Hepatic stellate cell (primary cell): ENCODE results near the gene LSM12.
"Not testable (repeated sequence)": the region's sequence is repeated elsewhere in the genome, so short reads cannot be mapped to it uniquely, and the experiment has no call there.

ENCODE experiments used
- DNase-seq: peaks from one replicate; pipeline ENCODE4 v3.0.0; 2011; ENCODE audit warnings: low spot score

Gene LSM12

GRCh38 chr17:44066204-44066930 lies at the start of gene LSM12:
Gene LSM12 (minus strand): TSS chr17:44066671. CDS start chr17:44066587, 84 bp downstream.
- peak; percentile 92 for DNase-seq

DNA sequence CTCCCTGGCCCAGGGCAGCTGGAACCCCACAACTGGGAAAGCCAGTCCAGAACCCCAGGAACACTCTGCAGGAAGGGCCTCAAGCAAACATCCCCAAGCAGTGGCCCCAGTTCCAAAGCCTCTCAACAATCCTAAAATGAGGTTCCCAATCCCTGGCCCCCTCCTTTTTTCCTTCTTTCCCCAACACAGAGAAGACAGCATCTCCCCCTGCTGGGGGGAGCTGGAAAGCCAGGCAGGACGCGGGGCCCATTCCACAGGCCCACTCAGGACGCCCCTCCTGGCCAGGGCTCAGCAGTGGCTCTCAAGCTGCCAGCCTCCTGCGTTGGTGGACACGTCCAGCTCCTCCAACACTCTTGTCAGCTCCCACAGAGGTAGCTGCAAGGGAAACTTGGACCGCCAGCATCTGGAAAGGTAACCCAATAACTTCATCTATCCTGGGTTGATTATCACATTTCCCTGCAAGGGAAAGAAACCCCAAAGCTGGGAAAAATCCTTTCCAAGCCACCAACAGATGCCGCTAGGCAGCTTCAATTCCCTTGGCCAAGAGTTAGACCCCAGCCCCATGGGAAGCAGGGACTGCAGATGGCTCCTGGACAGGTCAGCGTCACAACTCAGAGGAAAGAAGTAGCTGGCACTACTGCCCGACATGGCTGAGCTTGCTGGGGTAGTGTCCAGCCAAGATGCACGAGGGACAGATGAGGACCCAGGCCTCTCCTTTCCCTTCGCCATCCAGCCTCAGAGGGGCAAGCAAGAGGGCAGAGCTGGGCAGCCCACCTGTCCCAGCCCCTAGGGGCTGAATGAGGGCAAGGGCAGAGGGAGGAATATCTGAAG lies 49.3 kb upstream of the LSM12 start:
- DNase-seq: peak; percentile 73

- no peak for DNase-seq
These were observed 47.7 kb upstream of the LSM12 start for GRCh38 chr17:44113868-44114840.

DNA sequence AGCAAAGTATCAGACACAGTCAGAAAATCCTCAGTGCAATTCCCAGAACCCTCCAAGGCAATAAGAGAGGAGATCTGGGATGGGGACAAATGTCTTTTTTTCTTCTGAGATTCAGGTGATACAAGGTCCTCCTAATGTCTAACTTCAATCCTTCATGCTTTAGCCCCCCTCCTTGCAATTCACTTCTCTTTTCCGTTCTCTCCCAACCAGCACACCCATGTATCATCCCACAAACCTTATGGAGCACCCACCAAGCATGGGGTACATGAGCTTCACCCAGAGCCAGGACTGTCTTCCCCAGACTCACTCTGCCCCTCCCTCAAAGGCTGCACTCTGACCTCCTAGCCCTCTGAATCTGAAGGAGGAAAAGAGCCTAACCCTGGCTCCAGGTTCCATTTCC lies 46.9 kb upstream of the LSM12 start:
- no peak for DNase-seq

DNA sequence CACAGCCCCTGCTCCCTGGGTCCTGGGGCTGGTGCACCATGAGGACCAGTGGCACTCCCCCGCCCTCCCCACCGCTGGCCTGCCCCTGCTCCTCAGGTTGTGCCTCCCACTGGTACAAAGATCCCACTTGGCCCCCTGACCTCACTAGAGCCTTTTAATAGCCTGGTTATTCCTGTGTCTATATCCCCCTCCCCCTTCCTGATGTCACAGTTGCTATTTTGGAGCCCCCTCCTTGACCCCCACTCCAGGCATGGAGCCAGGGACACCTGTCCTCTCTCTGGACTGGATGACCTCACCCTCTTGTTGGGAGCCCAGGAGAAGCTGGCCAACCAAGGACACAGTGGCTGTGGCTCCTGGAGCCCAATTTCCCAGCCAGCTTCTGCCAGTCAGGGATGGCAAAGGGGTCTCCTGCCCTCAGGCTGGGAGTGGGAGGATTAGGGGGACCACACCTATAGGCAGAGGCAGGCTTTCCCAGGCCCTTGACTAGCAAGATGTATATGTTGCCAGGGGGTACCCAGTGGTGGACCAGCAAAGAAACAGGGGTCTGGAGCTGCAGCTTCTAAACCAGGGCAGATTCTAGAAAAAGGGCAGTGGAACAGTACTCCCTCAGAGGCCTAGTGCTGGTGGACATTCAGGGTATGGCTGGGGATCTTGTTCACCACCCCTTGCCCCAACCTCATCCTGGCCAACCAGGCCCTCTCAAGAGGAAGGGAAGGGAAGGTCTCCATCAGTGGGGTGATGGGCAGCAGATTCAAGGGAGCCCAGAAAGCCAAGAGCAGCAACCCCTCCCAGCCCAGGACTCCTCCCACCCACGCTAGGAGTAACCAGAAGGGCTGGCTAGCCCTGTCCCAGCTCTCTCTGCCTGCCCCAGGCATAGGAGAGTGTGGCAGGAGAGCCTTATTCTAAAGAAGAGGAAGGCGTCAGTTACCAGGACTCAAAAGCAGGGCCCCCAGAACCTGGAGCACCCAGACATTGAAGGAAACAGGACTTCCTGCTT lies 46.1 kb upstream of the LSM12 start:
- DNase-seq: no peak

GRCh38 chr17:44111777-44112176 lies 45.3 kb upstream of the LSM12 start:
- DNase-seq: no peak

DNA sequence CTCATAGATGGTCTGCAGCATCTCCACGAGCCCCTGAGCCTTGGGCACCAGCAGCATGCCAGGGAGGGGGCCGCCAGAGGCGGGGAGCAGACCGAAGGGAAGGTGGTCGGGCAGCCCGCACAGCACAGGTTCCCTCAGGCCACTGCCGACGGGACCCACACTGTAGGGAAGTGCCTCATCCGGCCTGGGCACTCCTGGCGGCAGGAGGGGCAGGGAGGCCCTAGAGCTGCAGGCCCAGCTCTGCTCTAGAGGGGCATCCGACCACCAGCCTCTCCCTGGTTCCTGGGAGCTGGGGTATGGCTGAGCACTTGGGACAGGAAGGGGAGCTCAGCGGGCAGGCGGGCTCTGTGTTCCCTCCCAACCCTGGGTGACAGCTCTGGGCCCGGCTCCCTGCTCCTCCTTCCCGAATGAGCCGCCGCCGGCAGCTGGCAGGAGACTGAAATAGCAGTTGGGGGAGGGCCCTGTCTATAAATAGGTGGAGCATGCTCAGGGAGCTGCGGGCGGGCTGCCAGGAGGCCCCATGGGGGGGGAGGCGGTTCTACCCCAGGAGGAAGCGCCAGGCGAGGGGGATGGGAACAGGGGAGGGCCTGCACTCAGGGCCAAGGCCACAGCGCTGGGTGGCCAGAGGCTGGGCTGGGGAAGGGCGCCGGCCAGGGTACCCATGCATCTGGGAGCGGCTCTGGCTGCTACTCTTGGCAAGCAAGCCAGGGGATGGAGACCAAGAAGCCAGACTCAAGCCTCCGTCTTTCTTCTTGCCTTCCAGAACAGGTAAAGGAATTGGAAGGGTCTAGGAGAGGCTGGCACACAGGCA lies 44.6 kb upstream of the LSM12 start:
- peak; percentile 95 for DNase-seq

DNA sequence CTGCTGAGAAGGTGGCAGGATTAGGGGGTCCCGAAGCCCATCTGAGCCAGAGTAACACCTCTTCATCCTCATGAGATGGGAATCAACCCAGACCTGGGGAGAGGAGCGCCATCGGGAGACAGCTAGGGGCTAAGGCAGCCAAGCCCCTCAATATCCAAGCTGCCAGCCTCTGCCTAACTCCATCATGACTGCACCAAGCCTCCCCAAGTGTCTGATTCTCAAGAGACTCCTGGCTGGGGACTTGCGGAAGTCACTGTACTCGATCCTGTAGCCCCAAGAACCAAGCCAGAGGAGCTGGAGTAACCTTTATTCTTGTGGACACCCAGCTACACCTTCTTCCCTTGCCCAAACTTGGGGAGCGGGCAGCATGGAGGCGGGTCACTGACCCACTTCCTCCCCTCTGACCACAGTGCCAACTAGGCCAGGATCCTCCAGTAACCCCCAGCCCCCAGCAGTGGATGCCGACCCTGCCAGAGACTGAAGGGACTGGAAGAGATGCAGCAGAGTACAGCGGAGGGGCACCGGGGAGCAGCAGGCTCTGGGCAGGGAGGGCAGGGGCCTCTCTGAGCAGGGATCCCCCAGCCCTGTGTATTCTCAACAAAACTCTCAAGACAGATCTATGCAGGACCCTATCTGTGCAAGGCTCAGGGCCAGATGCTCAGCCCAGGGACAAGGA lies 43.7 kb upstream of the LSM12 start:
- DNase-seq: no peak

GRCh38 chr17:44109312-44109630 lies 42.8 kb upstream of the LSM12 start:
- no peak for DNase-seq

GRCh38 chr17:44108440-44109311 lies 42.2 kb upstream of the LSM12 start:
- peak; percentile 98 for DNase-seq

GRCh38 chr17:44106801-44107200 lies 40.3 kb upstream of the LSM12 start:
- no peak for DNase-seq

DNA sequence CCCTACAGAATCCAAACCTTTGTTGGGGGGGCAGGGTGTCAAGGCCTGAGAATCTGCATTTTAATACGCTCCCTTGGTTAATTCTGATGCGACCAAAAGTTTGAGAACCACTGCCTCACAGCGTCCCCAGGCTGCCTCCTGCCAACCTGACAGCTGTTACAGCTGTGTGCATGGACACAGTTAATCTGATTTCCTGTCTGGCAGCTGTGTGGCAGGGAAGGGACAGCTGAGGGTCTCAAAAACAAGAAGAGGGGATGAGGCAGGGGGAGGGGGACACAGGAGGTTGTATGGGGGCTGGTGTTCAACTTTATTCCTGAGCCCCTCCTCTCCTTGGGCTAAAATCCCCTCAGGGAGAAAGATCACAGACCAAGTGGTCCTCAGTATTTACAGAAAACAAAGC lies 39.5 kb upstream of the LSM12 start:
- no peak for DNase-seq

DNA sequence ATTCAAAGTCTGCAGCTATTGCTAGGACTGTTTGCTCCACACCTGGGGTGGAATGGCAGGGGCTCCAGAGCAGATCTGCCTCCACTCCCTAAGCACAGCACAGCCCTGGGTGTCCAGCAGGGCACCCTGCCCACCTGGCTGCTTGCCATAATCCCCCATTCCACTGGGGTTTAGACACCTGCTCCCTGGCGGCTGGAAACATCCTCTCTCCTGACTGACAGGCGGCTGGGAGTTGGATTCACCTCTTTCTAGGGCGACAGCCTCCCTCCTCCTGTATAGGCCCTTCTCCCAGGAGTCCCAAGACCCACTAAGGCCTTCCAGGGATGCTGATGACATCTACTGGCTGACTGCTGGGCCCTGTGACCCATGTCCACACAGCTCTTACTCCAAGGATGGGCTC lies 39.0 kb upstream of the LSM12 start:
- DNase-seq: no peak

DNA sequence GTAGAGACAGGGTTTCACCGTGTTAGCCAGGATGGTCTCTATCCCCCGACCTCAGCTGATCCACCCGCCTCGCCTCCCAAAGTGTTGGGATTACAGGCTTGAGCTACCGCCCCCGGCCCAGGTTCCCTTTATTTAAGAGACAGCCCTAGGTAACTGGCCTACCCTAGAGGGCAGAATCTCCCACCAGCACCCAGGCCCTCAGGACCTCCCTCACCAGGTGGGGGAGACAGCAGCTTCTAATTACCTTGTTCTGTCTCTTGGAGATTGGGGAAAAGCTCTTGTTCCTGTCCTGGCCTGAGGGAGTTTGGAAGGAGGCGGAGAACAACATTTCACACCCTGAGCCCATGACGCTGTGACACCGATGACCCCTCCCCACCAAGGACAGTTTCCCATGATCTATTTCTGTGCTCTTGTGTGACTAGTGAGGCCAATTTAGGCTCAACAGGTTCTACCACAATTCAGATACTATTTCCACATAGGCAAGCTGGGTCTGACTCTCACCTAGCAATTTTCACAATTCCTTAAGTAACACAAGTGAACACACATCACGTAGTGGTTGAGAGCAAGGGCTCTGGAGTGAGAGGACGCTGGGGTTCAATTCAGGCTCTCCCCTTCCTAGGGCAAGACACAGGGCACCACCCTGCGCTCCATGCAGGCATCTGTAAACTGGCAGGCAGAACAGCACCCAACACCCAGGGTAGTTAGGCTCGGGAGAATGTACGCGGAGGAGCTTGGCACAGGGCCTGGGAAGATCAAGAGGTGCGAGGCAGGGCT lies 36.6 kb upstream of the LSM12 start:
- DNase-seq: no peak

DNA sequence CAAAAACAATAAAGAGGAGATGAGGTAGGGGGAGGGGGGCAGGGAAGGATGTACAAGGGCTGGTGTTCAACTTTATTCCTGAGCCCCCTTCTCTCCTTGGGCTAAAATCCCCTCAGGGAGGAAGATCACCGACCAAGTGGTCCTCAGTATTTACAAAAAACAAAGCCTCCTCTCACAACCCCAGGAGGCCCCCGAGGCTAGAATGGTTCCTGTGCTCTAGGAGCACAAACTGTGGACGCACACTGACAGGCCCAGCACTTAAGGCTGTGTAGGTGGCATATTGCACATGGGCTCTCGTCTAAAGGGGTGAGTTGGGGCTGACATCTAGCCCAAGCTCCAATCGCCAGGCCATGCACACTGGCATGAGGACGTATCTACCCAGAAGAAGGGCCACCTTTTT lies 35.4 kb upstream of the LSM12 start:
- DNase-seq: not testable (repeated sequence)

- DNase-seq: no peak
These were observed 30.9 kb upstream of the LSM12 start for GRCh38 chr17:44097110-44097958.
